ENCODE measurements around the gene SERPINA4. TPM values are rescaled to one million over a fixed set of nuclear protein-coding genes. Genes with fewer than 3 reads are reported as not detected.

SERPINA4 gene
- total RNA-seq, 1 experiment from 2014 or later = 0.17 TPM

GRCh38 chr14:94592457-94592856 is 31.2 kb downstream of the SERPINA4 start:
- POLR2A ChIA-PET = no interaction called here
- CTCF ChIA-PET = no interaction called here

GRCh38 chr14:94593376-94593748 is 32.1 kb downstream of the SERPINA4 start:
- intact Hi-C loops (cut with micrococcal nuclease) = no loop called here
- ChIA-PET RAD21 (ENCODE audit: low non-redundant PET in 1 of 2, low total read pairs in 2 of 2, uncharacterized antibody in 2 of 2, unreplicated experiment in 2 of 2) (no interaction called here), POLR2A (no interaction called here), CTCF (no interaction called here)
- no peaks in the 10 kb centered on the region for H3K27me3 ChIP-seq (ENCODE audit: insufficient read depth, low read length)
- H3K9me3 ChIP-seq (ENCODE audit: control insufficient read depth in 1 of 2, insufficient read depth in 1 of 2, low read depth in 1 of 2, low read length in 2 of 2) = no peaks in the 10 kb centered on the region
- H3K4me2 ChIP-seq (ENCODE audit: low read length) = no peak overlapping the region
- no peak for DNase-seq (ENCODE audit: low read depth, low spot score)
- no peaks in the 10 kb centered on the region for H3K9me2 ChIP-seq (ENCODE audit: insufficient read depth)
- H3K27ac ChIP-seq (ENCODE audit: low read depth, low read length) = no peak overlapping the region
- H2AFZ ChIP-seq (ENCODE audit: low read depth, low read length, poor library complexity, severe bottlenecking) = no peak overlapping the region
- H4K20me1 ChIP-seq (ENCODE audit: insufficient read depth) = no peaks in the 10 kb centered on the region
- no peak overlapping the region for H3K4me3 ChIP-seq (replicated peaks in 1 of 2; ENCODE audit: low read depth in 1 of 2, low read length in 2 of 2)
- no peaks in the 10 kb centered on the region for H3K79me2 ChIP-seq (ENCODE audit: insufficient read depth, low read length)
- no TSS peak for BruUV-seq (replicated peaks)
- no peak overlapping the region for H3K9ac ChIP-seq (ENCODE audit: low read length)
- peaks cover 1 to 5% of the 10 kb centered on the region in 2 experiments; a peak in 3 of 4 replicates for H3K4me1 ChIP-seq (ENCODE audit: control insufficient read depth in 1 of 2, insufficient read depth in 2 of 2, low read length in 2 of 2)
- no peaks in the 10 kb centered on the region for H3K36me3 ChIP-seq (ENCODE audit: control insufficient read depth in 1 of 2, insufficient read depth in 2 of 2, low read length in 2 of 2)
- ATAC-seq = no peak
- TF ChIP-seq FOSL1 (IDR thresholded peaks at IDR 0.05; ENCODE audit: low read depth) = no peak
- TF ChIP-seq, protein P1, sequence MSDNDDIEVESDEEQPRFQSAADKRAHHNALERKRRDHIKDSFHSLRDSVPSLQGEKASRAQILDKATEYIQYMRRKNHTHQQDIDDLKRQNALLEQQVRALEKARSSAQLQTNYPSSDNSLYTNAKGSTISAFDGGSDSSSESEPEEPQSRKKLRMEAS (IDR thresholded peaks at IDR 0.05) = no peak
- no peak for TF ChIP-seq CBX3 (IDR thresholded peaks at IDR 0.05; ENCODE audit: low read depth)
- TF ChIP-seq SIN3A (IDR thresholded peaks at IDR 0.05; ENCODE audit: low read depth) = no peak
- TF ChIP-seq ZNF274 (IDR thresholded peaks at IDR 0.05; ENCODE audit: low read depth, low read length) = no peak
- TF ChIP-seq, protein P2, sequence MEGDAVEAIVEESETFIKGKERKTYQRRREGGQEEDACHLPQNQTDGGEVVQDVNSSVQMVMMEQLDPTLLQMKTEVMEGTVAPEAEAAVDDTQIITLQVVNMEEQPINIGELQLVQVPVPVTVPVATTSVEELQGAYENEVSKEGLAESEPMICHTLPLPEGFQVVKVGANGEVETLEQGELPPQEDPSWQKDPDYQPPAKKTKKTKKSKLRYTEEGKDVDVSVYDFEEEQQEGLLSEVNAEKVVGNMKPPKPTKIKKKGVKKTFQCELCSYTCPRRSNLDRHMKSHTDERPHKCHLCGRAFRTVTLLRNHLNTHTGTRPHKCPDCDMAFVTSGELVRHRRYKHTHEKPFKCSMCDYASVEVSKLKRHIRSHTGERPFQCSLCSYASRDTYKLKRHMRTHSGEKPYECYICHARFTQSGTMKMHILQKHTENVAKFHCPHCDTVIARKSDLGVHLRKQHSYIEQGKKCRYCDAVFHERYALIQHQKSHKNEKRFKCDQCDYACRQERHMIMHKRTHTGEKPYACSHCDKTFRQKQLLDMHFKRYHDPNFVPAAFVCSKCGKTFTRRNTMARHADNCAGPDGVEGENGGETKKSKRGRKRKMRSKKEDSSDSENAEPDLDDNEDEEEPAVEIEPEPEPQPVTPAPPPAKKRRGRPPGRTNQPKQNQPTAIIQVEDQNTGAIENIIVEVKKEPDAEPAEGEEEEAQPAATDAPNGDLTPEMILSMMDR (IDR thresholded peaks at IDR 0.05 in 2 of 3, conservative IDR thresholded peaks at IDR 0.05 in 1 of 3; ENCODE audit: borderline replicate concordance in 1 of 3, insufficient read depth in 1 of 3, low read depth in 2 of 3, low read length in 2 of 3) = no peak
- TF ChIP-seq, protein P3, sequence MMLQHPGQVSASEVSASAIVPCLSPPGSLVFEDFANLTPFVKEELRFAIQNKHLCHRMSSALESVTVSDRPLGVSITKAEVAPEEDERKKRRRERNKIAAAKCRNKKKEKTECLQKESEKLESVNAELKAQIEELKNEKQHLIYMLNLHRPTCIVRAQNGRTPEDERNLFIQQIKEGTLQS (IDR thresholded peaks at IDR 0.05) = no peak
- TF ChIP-seq CEBPB (IDR thresholded peaks at IDR 0.05; ENCODE audit: low read depth) = no peak

More at GRCh38 chr14:94592457-94592856, 31.2 kb downstream of the SERPINA4 start:
- TF ChIP-seq, protein P4, sequence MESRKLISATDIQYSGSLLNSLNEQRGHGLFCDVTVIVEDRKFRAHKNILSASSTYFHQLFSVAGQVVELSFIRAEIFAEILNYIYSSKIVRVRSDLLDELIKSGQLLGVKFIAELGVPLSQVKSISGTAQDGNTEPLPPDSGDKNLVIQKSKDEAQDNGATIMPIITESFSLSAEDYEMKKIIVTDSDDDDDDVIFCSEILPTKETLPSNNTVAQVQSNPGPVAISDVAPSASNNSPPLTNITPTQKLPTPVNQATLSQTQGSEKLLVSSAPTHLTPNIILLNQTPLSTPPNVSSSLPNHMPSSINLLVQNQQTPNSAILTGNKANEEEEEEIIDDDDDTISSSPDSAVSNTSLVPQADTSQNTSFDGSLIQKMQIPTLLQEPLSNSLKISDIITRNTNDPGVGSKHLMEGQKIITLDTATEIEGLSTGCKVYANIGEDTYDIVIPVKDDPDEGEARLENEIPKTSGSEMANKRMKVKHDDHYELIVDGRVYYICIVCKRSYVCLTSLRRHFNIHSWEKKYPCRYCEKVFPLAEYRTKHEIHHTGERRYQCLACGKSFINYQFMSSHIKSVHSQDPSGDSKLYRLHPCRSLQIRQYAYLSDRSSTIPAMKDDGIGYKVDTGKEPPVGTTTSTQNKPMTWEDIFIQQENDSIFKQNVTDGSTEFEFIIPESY (IDR thresholded peaks at IDR 0.05; ENCODE audit: extremely low read depth, insufficient replicate concordance, low read length) = no peak
- no peak for TF ChIP-seq ELF1 (IDR thresholded peaks at IDR 0.05; ENCODE audit: borderline replicate concordance, low read depth)
- TF ChIP-seq SP1 (IDR thresholded peaks at IDR 0.05; ENCODE audit: low read depth) = no peak
- no peak for TF ChIP-seq EZH2 (IDR thresholded peaks at IDR 0.05)
- TF ChIP-seq JUND (IDR thresholded peaks at IDR 0.05) = no peak
- no peaks in the 10 kb centered on the region for H3K9me2 ChIP-seq (ENCODE audit: insufficient read depth)
- H3K27me3 ChIP-seq (ENCODE audit: insufficient read depth, low read length) = no peaks in the 10 kb centered on the region
- no TSS peak for BruUV-seq (replicated peaks)
- DNase-seq (ENCODE audit: low read depth, low spot score) = no peak
- H3K4me1 ChIP-seq (ENCODE audit: control insufficient read depth in 1 of 2, insufficient read depth in 2 of 2, low read length in 2 of 2) = no peaks in the 10 kb centered on the region
- no peak overlapping the region for H3K27ac ChIP-seq (ENCODE audit: low read depth, low read length)
- intact Hi-C loops (cut with micrococcal nuclease) = no loop called here
- no peaks in the 10 kb centered on the region for H3K36me3 ChIP-seq (ENCODE audit: control insufficient read depth in 1 of 2, insufficient read depth in 2 of 2, low read length in 2 of 2)
- H3K9ac ChIP-seq (ENCODE audit: low read length) = no peak overlapping the region
- no peak overlapping the region for H3K4me2 ChIP-seq (ENCODE audit: low read length)
- no peak overlapping the region for H2AFZ ChIP-seq (ENCODE audit: low read depth, low read length, poor library complexity, severe bottlenecking)
- no peak for ATAC-seq
- no peaks in the 10 kb centered on the region for H3K79me2 ChIP-seq (ENCODE audit: insufficient read depth, low read length)
- no peaks in the 10 kb centered on the region for H4K20me1 ChIP-seq (ENCODE audit: insufficient read depth)
- H3K4me3 ChIP-seq (replicated peaks in 1 of 2; ENCODE audit: low read depth in 1 of 2, low read length in 2 of 2) = no peak overlapping the region
- no peaks in the 10 kb centered on the region for H3K9me3 ChIP-seq (ENCODE audit: control insufficient read depth in 1 of 2, insufficient read depth in 1 of 2, low read depth in 1 of 2, low read length in 2 of 2)
- RAD21 ChIA-PET (ENCODE audit: low non-redundant PET in 1 of 2, low total read pairs in 2 of 2, uncharacterized antibody in 2 of 2, unreplicated experiment in 2 of 2) = no interaction called here

Data from HCT116 (cell line).